ENCODE results near the gene CHAF1B. TPM values are rescaled to one million over a fixed set of nuclear protein-coding genes. Genes with fewer than 3 reads are reported as not detected.

The CHAF1B gene
- total RNA-seq, 1 donor from 2014 or later: 3.6 TPM

DNA sequence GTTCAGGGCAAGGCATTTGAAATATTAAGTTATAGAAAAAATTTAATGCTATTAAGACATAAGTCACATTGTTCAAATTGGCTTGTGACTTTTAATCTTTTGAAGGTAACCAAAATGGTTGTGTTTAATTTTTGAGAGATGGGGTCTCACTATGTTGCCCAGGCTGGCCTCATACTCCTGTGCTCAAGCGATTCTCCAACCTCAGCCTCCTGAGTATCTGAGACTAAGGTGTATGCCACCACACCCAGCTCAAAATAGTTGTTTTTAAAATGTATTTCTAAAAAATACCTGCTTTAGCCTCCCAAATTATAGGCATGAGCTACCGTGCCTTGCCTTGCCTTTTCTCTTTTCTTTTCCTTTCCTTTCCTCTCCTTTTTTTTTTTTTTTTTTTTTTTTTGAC is 26.0 kb upstream of the CHAF1B start:
- Histone ChIP-seq H3K27me3 (ENCODE audit: control insufficient read depth, insufficient read depth, low read length) (no peaks in the 10 kb centered on the region), H3K36me3 (ENCODE audit: control insufficient read depth, insufficient read depth, low read length) (no peaks in the 10 kb centered on the region), H3K4me3 (ENCODE audit: low read depth, low read length) (no peak overlapping the region)
- TF ChIP-seq, protein P1, sequence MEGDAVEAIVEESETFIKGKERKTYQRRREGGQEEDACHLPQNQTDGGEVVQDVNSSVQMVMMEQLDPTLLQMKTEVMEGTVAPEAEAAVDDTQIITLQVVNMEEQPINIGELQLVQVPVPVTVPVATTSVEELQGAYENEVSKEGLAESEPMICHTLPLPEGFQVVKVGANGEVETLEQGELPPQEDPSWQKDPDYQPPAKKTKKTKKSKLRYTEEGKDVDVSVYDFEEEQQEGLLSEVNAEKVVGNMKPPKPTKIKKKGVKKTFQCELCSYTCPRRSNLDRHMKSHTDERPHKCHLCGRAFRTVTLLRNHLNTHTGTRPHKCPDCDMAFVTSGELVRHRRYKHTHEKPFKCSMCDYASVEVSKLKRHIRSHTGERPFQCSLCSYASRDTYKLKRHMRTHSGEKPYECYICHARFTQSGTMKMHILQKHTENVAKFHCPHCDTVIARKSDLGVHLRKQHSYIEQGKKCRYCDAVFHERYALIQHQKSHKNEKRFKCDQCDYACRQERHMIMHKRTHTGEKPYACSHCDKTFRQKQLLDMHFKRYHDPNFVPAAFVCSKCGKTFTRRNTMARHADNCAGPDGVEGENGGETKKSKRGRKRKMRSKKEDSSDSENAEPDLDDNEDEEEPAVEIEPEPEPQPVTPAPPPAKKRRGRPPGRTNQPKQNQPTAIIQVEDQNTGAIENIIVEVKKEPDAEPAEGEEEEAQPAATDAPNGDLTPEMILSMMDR (IDR thresholded peaks at IDR 0.05; ENCODE audit: insufficient read depth, low read length, poor library complexity, severe bottlenecking): no peak
- DNase-seq (ENCODE audit: low read depth): no peak

DNA sequence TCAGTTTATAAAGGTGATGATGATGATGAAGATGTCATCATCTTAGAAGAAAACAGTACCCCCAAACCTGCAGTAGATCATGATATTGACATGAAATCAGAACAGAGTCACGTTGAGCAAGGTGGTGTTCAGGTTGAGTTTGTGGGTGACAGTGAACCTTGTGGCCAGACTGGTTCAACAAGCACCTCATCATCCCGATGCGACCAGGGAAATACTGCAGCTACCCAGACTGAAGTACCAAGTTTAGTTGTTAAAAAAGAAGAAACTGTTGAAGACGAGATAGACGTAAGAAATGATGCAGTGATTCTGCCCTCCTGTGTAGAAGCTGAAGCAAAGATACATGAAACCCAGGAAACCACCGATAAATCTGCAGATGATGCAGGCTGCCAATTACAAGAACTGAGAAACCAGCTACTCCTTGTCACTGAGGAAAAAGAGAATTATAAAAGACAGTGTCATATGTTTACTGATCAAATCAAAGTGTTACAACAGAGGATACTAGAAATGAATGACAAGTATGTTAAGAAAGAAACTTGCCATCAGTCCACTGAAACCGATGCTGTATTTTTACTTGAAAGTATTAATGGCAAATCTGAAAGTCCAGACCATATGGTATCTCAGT is 16.0 kb upstream of the CHAF1B start:
- Histone ChIP-seq H3K4me3 (ENCODE audit: low read depth, low read length) (no peak overlapping the region), H3K36me3 (ENCODE audit: control insufficient read depth, insufficient read depth, low read length) (peaks cover 4% of the 10 kb centered on the region), H3K27me3 (ENCODE audit: control insufficient read depth, insufficient read depth, low read length) (no peaks in the 10 kb centered on the region)
- TF ChIP-seq, protein P1 (IDR thresholded peaks at IDR 0.05; ENCODE audit: insufficient read depth, low read length, poor library complexity, severe bottlenecking): no peak
- no peak for DNase-seq (ENCODE audit: low read depth)

DNA sequence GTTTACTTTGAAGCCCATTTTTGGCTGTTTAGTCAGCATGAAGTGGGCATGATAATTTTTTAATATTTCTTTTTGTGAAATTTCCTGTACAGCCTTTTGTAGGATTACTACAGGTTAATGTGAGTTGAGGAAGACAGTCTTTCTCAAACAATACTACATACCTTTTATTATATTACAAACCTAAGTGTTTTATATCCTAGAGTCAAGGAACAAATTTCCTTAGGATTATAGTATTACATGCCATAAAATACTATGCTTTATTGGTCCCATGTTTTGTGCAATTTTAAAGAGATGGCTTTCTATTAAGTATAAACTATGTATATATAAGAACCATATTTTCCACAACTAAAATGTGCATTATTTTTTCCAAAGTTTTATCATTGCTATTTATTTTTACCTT is 9.2 kb upstream of the CHAF1B start:
- TF ChIP-seq, protein P1 (IDR thresholded peaks at IDR 0.05; ENCODE audit: insufficient read depth, low read length, poor library complexity, severe bottlenecking): no peak
- no peaks in the 10 kb centered on the region for H3K36me3 ChIP-seq (ENCODE audit: control insufficient read depth, insufficient read depth, low read length)

DNA sequence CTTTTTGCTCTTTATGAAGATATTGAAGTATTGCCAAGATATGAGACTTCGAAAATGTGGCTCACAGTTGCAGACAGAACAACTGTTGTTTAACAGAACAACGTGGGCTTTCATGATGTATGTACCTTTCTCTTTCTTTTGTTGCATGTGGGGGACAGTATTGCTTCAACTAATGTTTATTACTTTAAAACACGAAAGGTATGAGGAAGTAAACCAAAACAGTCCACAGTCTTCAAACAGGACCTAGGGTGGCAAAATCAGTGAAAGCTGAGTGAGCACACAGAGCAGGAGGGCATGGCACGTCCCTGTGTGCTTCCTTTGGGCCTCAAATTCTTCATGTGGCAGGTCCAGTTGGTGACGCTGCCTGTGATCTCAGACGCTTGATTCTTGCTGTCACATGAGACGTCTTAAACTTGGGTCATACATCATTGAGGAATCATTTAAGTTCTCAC is 7.8 kb upstream of the CHAF1B start:
- no peak for DNase-seq (ENCODE audit: low read depth)
- TF ChIP-seq, protein P1 (IDR thresholded peaks at IDR 0.05; ENCODE audit: insufficient read depth, low read length, poor library complexity, severe bottlenecking): no peak
- Histone ChIP-seq H3K36me3 (ENCODE audit: control insufficient read depth, insufficient read depth, low read length) (no peaks in the 10 kb centered on the region), H3K27me3 (ENCODE audit: control insufficient read depth, insufficient read depth, low read length) (no peaks in the 10 kb centered on the region), H3K4me3 (ENCODE audit: low read depth, low read length) (no peak overlapping the region)

More for the DNA sequence above, 9.2 kb upstream of the CHAF1B start:
- no peak for DNase-seq (ENCODE audit: low read depth)
- Histone ChIP-seq H3K4me3 (ENCODE audit: low read depth, low read length) (no peak overlapping the region), H3K27me3 (ENCODE audit: control insufficient read depth, insufficient read depth, low read length) (no peaks in the 10 kb centered on the region)

DNA sequence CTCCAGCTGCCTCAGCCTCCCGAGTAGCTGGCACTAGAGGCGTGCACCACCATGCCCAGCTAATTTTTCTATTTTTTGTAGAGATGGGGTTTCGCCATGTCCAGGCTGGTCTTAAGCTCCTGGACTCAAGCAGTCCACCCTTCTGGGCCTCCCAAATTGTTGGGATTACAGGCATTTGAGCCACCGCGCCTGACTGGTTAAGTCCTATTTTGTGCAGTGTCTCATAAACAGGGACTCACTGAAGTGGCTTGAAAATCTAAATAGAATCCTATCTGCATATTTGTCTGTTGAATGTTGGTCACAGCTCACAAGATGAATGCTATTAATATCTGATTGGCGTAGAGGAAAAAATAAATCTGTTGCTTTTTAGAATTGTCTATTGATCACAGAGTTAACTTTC is 5.9 kb upstream of the CHAF1B start:
- TF ChIP-seq, protein P1 (IDR thresholded peaks at IDR 0.05; ENCODE audit: insufficient read depth, low read length, poor library complexity, severe bottlenecking): no peak
- Histone ChIP-seq H3K27me3 (ENCODE audit: control insufficient read depth, insufficient read depth, low read length) (no peaks in the 10 kb centered on the region), H3K36me3 (ENCODE audit: control insufficient read depth, insufficient read depth, low read length) (no peaks in the 10 kb centered on the region), H3K4me3 (ENCODE audit: low read depth, low read length) (no peak overlapping the region)
- DNase-seq (ENCODE audit: low read depth): no peak
